ENCODE data around the gene MTX1. TPM values are rescaled to one million over a fixed set of nuclear protein-coding genes. Genes with fewer than 3 reads are reported as not detected.

Gene MTX1
- total RNA-seq, 1 donor from 2014 or later: 28.4 TPM

- H3K36me3 ChIP-seq: no peaks in the 10 kb centered on the region
- H3K4me3 ChIP-seq: no peak overlapping the region
- TF ChIP-seq CTCF (IDR thresholded peaks at IDR 0.05): no peak
- ATAC-seq (no peak), DNase-seq (no peak)
- H3K9me3 ChIP-seq: no peaks in the 10 kb centered on the region
- H3K4me1 ChIP-seq: peaks cover 13% of the 10 kb centered on the region
- intact Hi-C loops (cut with DNase I): no loop called here
- no peaks in the 10 kb centered on the region for H3K27me3 ChIP-seq
- H3K27ac ChIP-seq: no peak overlapping the region
Measured at GRCh38 chr1:155183775-155184221, 24.7 kb upstream of the MTX1 start.

GRCh38 chr1:155184351-155184811, 24.1 kb upstream of the MTX1 start:
- Histone ChIP-seq H3K27me3 (no peaks in the 10 kb centered on the region), H3K4me1 (peaks cover 13% of the 10 kb centered on the region), H3K9me3 (no peaks in the 10 kb centered on the region), H3K4me3 (no peak overlapping the region), H3K27ac (no peak overlapping the region), H3K36me3 (no peaks in the 10 kb centered on the region)
- TF ChIP-seq CTCF (IDR thresholded peaks at IDR 0.05): no peak
- intact Hi-C loops (cut with DNase I): no loop called here
- DNase-seq: no peak
- ATAC-seq: no peak

- intact Hi-C loops (cut with DNase I): no loop called here
- Histone ChIP-seq H3K27me3 (no peaks in the 10 kb centered on the region), H3K36me3 (no peaks in the 10 kb centered on the region), H3K4me1 (peaks cover 13% of the 10 kb centered on the region), H3K27ac (peak overlapping the region; percentile 53), H3K9me3 (no peaks in the 10 kb centered on the region), H3K4me3 (no peak overlapping the region)
- peak; percentile 76 for ATAC-seq
- no peak for TF ChIP-seq CTCF (IDR thresholded peaks at IDR 0.05)
- peak; percentile 84 for DNase-seq
Measured at GRCh38 chr1:155184835-155185782, 23.4 kb upstream of the MTX1 start.

- no peak for TF ChIP-seq CTCF (IDR thresholded peaks at IDR 0.05)
- no peak for DNase-seq
- Histone ChIP-seq H3K36me3 (no peaks in the 10 kb centered on the region), H3K4me1 (peaks cover 13% of the 10 kb centered on the region), H3K27me3 (no peaks in the 10 kb centered on the region), H3K9me3 (no peaks in the 10 kb centered on the region), H3K27ac (peak overlapping the region; percentile 53), H3K4me3 (peak overlapping the region; percentile 17)
- ATAC-seq: no peak
- intact Hi-C loops (cut with DNase I): no loop called here
Measured at GRCh38 chr1:155185783-155186066, 22.8 kb upstream of the MTX1 start.

GRCh38 chr1:155186067-155186793, 22.3 kb upstream of the MTX1 start:
- intact Hi-C loops (cut with DNase I): no loop called here
- no peak for TF ChIP-seq CTCF (IDR thresholded peaks at IDR 0.05)
- DNase-seq (no peak), ATAC-seq (peak; percentile 22)
- Histone ChIP-seq H3K27ac (peak overlapping the region; percentile 66), H3K9me3 (no peaks in the 10 kb centered on the region), H3K4me3 (peak overlapping the region; percentile 17), H3K4me1 (peaks cover 13% of the 10 kb centered on the region), H3K27me3 (no peaks in the 10 kb centered on the region), H3K36me3 (no peaks in the 10 kb centered on the region)

Data from upper lobe of right lung (tissue), 1 donor.